ENCODE data around the gene CPA1.

DNA sequence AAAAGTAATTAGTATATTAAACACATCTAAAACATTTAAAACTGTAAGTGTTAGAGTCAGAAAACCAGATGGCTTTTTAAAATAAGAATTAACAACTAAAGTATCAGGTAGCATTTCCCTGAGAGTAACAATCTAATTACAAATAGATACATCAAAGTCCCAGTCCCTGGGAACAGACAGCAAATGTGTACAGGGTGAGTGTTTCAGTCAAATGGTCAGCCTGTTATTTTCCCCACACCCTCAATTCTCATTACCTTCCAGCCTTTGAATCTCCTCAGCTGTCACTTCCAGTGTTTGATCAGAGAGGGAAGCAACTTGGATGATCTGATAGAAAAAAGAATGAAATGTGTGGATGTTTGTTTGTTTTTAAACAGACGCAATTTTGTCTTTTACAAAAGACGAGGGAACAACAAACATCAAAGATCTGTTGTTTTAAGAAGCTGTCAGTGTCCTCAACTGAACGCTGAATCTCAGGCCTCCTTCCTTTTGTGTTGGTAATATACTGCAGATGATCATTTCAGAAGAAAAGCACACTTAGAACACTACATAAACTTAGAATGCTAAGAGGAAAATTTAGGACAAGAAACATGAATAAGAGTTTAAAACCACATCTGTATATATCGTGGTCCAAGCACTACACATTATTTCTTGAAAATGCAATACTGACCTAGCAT lies 30.7 kb downstream of the CPA1 start:
- no peak for TF ChIP-seq POLR2AphosphoS5 (IDR thresholded peaks at IDR 0.05)
- TF ChIP-seq, protein P1, sequence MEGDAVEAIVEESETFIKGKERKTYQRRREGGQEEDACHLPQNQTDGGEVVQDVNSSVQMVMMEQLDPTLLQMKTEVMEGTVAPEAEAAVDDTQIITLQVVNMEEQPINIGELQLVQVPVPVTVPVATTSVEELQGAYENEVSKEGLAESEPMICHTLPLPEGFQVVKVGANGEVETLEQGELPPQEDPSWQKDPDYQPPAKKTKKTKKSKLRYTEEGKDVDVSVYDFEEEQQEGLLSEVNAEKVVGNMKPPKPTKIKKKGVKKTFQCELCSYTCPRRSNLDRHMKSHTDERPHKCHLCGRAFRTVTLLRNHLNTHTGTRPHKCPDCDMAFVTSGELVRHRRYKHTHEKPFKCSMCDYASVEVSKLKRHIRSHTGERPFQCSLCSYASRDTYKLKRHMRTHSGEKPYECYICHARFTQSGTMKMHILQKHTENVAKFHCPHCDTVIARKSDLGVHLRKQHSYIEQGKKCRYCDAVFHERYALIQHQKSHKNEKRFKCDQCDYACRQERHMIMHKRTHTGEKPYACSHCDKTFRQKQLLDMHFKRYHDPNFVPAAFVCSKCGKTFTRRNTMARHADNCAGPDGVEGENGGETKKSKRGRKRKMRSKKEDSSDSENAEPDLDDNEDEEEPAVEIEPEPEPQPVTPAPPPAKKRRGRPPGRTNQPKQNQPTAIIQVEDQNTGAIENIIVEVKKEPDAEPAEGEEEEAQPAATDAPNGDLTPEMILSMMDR (IDR thresholded peaks at IDR 0.05), result no peak
- TF ChIP-seq EP300 (IDR thresholded peaks at IDR 0.05), result no peak
- no peak for TF ChIP-seq POLR2A (IDR thresholded peaks at IDR 0.05; ENCODE audit: low read depth)
